PC-3 (cell line): ENCODE measurements around the gene PPA1. TPM values are rescaled to one million over a fixed set of nuclear protein-coding genes. Genes with fewer than 3 reads are reported as not detected.
"Not testable (repeated sequence)": the region's sequence is repeated elsewhere in the genome, so short reads cannot be mapped to it uniquely, and the experiment has no call there.

Experiments
- ATAC-seq: fragments of 200-7000 bp; cut with Tn5 transposase; 2 replicates; pipeline ENCODE4 v1.9.1; 2020; ENCODE audit warnings: mild to moderate bottlenecking, moderate library complexity
- BruUV-seq: library from RNA; stranded (reverse); fragments of 400-500 nt; replicated peaks from 2 replicates; lab custom pipeline; 2021; lab: Mats Ljungman, UMichigan
- CTCF ChIA-PET: fragments of 300-600 bp; sonication (Branson Sonifier 250); formaldehyde crosslinking; loops from one replicate; lab custom pipeline; 2022; ENCODE audit warnings: antibody characterized with exemption; lab: Charles Lee
- POLR2A ChIA-PET: fragments of 300-600 bp; sonication (Branson Sonifier 250); formaldehyde crosslinking; loops from one replicate; lab custom pipeline; 2022; ENCODE audit warnings: antibody characterized with exemption; ENCODE audit not compliant: unreplicated experiment; lab: Charles Lee
- DNase-seq: peaks from one replicate; pipeline ENCODE4 v3.0.0-alpha.2; 2015
- H2AFZ ChIP-seq: fragments of 300-600 bp; sonication (generic); 2 replicates; pipeline ENCODE4 v1.6.0; 2016; ENCODE audit warnings: antibody characterized with exemption, low read length
- H3F3A ChIP-seq: fragments of 300-600 bp; sonication (generic); one replicate; pipeline ENCODE4 v1.6.0; 2017; ENCODE audit warnings: antibody characterized with exemption, low read length, control low read depth, mild to moderate bottlenecking; ENCODE audit not compliant: unreplicated experiment
- H3K27ac ChIP-seq: fragments of 300-600 bp; sonication (generic); 2 replicates; pipeline ENCODE4 v1.5.1; 2016; ENCODE audit warnings: mild to moderate bottlenecking, low read length
- H3K27me3 ChIP-seq: fragments of 300-600 bp; sonication (generic); 2 replicates; pipeline ENCODE4 v1.6.1; 2016; ENCODE audit warnings: low read length, mixed read lengths
- H3K36me3 ChIP-seq: fragments of 300-600 bp; sonication (generic); 2 replicates; pipeline ENCODE4 v1.6.1; 2016; ENCODE audit warnings: low read depth, mixed run types, low read length, mixed read lengths
- H3K4me1 ChIP-seq: fragments of 300-600 bp; sonication (generic); 2 replicates; pipeline ENCODE4 v1.5.1; 2016; ENCODE audit warnings: low read length; ENCODE audit not compliant: insufficient read depth
- H3K4me2 ChIP-seq: fragments of 300-600 bp; sonication (generic); 2 replicates; pipeline ENCODE4 v1.6.0; 2016; ENCODE audit warnings: low read length
- H3K4me3 ChIP-seq: fragments of 300-600 bp; sonication (generic); 2 replicates; pipeline ENCODE4 v1.5.1; 2016; ENCODE audit warnings: mild to moderate bottlenecking, low read length, mixed read lengths
- H3K79me2 ChIP-seq: fragments of 300-600 bp; sonication (generic); 2 replicates; pipeline ENCODE4 v1.6.1; 2017; ENCODE audit warnings: low read length, mixed read lengths
- H3K9ac ChIP-seq: fragments of 300-600 bp; sonication (generic); 2 replicates; pipeline ENCODE4 v1.6.0; 2016; ENCODE audit warnings: mild to moderate bottlenecking, low read length
- H3K9me2 ChIP-seq: fragments of 300-600 bp; sonication (generic); replicated peaks from 2 replicates; pipeline ENCODE4 v1.6.1; 2016; ENCODE audit warnings: mixed run types, low read length, mixed read lengths
- H3K9me3 ChIP-seq: fragments of 300-600 bp; sonication (generic); 2 replicates; pipeline ENCODE4 v1.6.1; 2016; ENCODE audit warnings: low read length, mixed read lengths
- H4K20me1 ChIP-seq: fragments of 300-600 bp; sonication (generic); 2 replicates; pipeline ENCODE4 v1.6.1; 2016; ENCODE audit warnings: low read length, mixed read lengths
- EZH2 ChIP-seq: fragments of 300-600 bp; sonication (generic); IDR thresholded peaks from one replicate; pipeline ENCODE4 v1.6.1; 2017; ENCODE audit warnings: antibody characterized with exemption, mild to moderate bottlenecking, low read length; ENCODE audit not compliant: unreplicated experiment
- EZH2phosphoT487 ChIP-seq: fragments of 300-600 bp; sonication (generic); IDR thresholded peaks from 2 replicates; pipeline ENCODE4 v1.6.1; 2018; ENCODE audit warnings: mild to moderate bottlenecking, antibody characterized with exemption, low read length, borderline replicate concordance
- intact Hi-C: fragments of 100-400 bp; cut with micrococcal nuclease; formaldehyde crosslinking; loops from 2 replicates; pipeline ENCODE4 v1.9.0; 2023
- total RNA-seq: library from RNA; depleted of rRNA; stranded (reverse); fragments of >200 nt; gene quantifications from 2 replicates; pipeline ENCODE4 v1.2.3, GENCODE V29; 2014
- TF ChIP-seq, protein P1 (sequence below): fragments of 300-600 bp; sonication (generic); conservative IDR thresholded peaks from 2 replicates; pipeline ENCODE4 v1.5.1; 2017; ENCODE audit warnings: antibody characterized with exemption, low read depth, mild to moderate bottlenecking, low read length

PPA1 gene
- total RNA-seq, 1 experiment from 2014 or later, result 440 TPM

DNA sequence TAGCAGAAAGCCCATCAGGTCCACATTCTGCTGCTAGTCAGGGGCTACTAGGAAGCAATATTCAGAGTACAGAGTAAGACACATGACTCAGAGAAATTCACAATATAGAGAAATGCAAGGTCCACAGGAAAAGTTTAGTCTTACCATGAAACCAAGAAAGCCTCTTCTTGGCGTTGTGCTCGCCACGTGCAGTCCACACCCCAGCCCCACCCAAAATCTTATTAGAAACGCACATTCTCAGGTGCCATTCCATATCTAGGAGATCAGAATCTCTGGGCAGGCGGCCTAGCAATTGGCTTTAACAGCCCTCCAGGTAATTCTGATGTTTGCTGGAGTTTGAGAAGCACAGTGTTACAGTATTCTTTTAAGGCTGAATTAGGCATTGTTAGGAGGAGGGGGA, 47.1 kb downstream of the PPA1 start:
- Histone ChIP-seq H3K9me2 (no peaks in the 10 kb centered on the region), H3K4me1 (no peaks in the 10 kb centered on the region), H2AFZ (no peak overlapping the region), H3K79me2 (no peaks in the 10 kb centered on the region), H3K4me2 (no peak overlapping the region), H3K4me3 (no peak overlapping the region), H3K36me3 (no peaks in the 10 kb centered on the region), H3K9ac (no peak overlapping the region), H4K20me1 (no peaks in the 10 kb centered on the region), H3K9me3 (no peaks in the 10 kb centered on the region), H3K27me3 (peaks cover 10% of the 10 kb centered on the region), H3F3A (no peaks in the 10 kb centered on the region), H3K27ac (no peak overlapping the region)
- BruUV-seq, result no TSS peak
- CTCF ChIA-PET, result interaction anchor here (0.6 kb wide), 1 partner anchor 39 kb away, joined by 4 read pairs; no protein-coding TSS in a partner anchor
- intact Hi-C loops, result no loop called here
- TF ChIP-seq EZH2 (no peak), EZH2phosphoT487 (no peak)
- TF ChIP-seq, protein P1, sequence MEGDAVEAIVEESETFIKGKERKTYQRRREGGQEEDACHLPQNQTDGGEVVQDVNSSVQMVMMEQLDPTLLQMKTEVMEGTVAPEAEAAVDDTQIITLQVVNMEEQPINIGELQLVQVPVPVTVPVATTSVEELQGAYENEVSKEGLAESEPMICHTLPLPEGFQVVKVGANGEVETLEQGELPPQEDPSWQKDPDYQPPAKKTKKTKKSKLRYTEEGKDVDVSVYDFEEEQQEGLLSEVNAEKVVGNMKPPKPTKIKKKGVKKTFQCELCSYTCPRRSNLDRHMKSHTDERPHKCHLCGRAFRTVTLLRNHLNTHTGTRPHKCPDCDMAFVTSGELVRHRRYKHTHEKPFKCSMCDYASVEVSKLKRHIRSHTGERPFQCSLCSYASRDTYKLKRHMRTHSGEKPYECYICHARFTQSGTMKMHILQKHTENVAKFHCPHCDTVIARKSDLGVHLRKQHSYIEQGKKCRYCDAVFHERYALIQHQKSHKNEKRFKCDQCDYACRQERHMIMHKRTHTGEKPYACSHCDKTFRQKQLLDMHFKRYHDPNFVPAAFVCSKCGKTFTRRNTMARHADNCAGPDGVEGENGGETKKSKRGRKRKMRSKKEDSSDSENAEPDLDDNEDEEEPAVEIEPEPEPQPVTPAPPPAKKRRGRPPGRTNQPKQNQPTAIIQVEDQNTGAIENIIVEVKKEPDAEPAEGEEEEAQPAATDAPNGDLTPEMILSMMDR, result no peak
- DNase-seq, result no peak
- ATAC-seq, result peak; percentile 23
- POLR2A ChIA-PET, result no interaction called here

DNA sequence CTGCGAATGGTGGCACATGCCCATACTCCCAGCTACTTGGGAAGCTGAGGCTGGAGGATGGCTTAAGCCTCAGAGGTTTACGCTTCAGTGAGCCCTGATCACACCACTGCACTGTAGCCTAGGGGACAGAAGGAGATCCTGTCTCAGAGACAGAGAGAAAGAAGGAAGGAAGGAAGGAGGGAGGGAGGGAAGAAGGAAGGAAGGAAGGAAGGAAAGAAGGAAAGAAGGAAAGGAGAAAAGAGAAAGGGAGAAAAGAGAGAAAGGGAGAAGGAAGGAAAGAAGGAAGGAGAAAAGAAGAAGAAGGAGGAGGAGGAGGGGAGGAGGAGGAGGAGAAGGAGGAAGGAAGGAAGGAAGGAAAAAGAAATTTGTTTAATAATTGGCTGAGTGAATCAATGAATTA, 49.9 kb downstream of the PPA1 start:
- no peak overlapping the region for H2AFZ ChIP-seq
- H3K4me1 ChIP-seq, result no peaks in the 10 kb centered on the region
- H3K27me3 ChIP-seq, result peaks cover 10% of the 10 kb centered on the region
- intact Hi-C loops, result no loop called here
- no peak overlapping the region for H3K4me3 ChIP-seq
- no peaks in the 10 kb centered on the region for H3K9me2 ChIP-seq
- no TSS peak for BruUV-seq
- no peak for TF ChIP-seq EZH2phosphoT487
- TF ChIP-seq, protein P1, result no peak
- no peak for TF ChIP-seq EZH2
- H3K27ac ChIP-seq, result no peak overlapping the region
- ATAC-seq (no peak), DNase-seq (no peak)
- H3K9me3 ChIP-seq, result peaks cover 11% of the 10 kb centered on the region
- no peaks in the 10 kb centered on the region for H3F3A ChIP-seq
- no peaks in the 10 kb centered on the region for H3K79me2 ChIP-seq
- no peak overlapping the region for H3K4me2 ChIP-seq
- CTCF ChIA-PET, result no interaction called here
- POLR2A ChIA-PET, result no interaction called here
- no peaks in the 10 kb centered on the region for H3K36me3 ChIP-seq
- no peak overlapping the region for H3K9ac ChIP-seq
- H4K20me1 ChIP-seq, result no peaks in the 10 kb centered on the region

DNA sequence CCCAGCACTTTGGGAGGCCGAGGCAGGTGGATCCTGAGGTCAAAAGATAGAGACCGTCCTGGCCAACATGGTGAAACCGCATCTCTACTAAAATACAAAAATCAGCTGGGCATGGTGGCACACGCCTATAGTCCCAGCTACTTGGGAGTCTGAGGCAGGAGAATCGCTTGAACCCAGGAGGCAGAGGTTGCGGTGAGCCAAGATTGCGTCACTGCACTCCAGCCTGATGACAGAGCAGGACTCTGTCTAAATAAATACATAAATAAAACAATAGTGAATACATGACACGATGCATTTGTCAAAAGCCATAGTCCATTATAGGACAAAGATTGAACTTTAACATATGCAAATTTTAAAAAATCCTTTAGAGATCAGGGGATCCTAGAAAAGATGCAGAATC, 54.0 kb downstream of the PPA1 start:
- H3K4me3 ChIP-seq, H2AFZ ChIP-seq, BruUV-seq, H4K20me1 ChIP-seq, H3F3A ChIP-seq, H3K36me3 ChIP-seq, intact Hi-C loops, H3K9ac ChIP-seq, H3K79me2 ChIP-seq, ATAC-seq, H3K27ac ChIP-seq, H3K9me2 ChIP-seq, POLR2A ChIA-PET, H3K4me2 ChIP-seq, DNase-seq: not testable (repeated sequence)
- peaks cover 10% of the 10 kb centered on the region for H3K27me3 ChIP-seq
- CTCF ChIA-PET, result interaction anchor here (1.2 kb wide), 1 partner anchor 33 kb away, joined by 3 read pairs; the partner anchor contains the start of gene TYSND1
- peaks cover 11% of the 10 kb centered on the region for H3K4me1 ChIP-seq
- H3K9me3 ChIP-seq, result peaks cover 11% of the 10 kb centered on the region
